Thoracic aorta (tissue), 2 donors: Measurements from ENCODE around the gene PLPP7. TPM values are rescaled to one million over a fixed set of nuclear protein-coding genes. Genes with fewer than 3 reads are reported as not detected.

ENCODE experiments used
- ATAC-seq: fragments of 150-250 bp; one replicate; pipeline ENCODE4 v1.8.0; 2017; ENCODE audit warnings: low read depth; ENCODE audit not compliant: insufficient number of reproducible peaks, low FRiP score
- DNase-seq: peaks from one replicate; pipeline ENCODE4 v3.0.0-alpha.2; 2020; ENCODE audit warnings: low spot score
- H3K27ac ChIP-seq, 2 donors: fragments of 200-600 bp; sonication (generic); 1 replicate in 1 of 2; 2 replicates in 1 of 2; pipeline ENCODE4 v1.5.1; 2016; ENCODE audit warnings: mild to moderate bottlenecking in 2 of 2, moderate library complexity in 2 of 2
- H3K27me3 ChIP-seq: fragments of 200-600 bp; sonication (generic); replicated peaks from 2 replicates; pipeline ENCODE4 v1.6.0; 2016; ENCODE audit warnings: mild to moderate bottlenecking; ENCODE audit not compliant: insufficient read depth
- H3K36me3 ChIP-seq: fragments of 200-600 bp; sonication (generic); one replicate; pipeline ENCODE4 v1.5.1; 2016
- H3K4me1 ChIP-seq, 2 donors: fragments of 200-600 bp; sonication (generic); 1 replicate in 1 of 2; 2 replicates in 1 of 2; pipeline versions ENCODE4 v1.5.1 to v1.6.0; 2016; ENCODE audit warnings: low read depth in 2 of 2, mild to moderate bottlenecking in 1 of 2; ENCODE audit not compliant: control insufficient read depth in 1 of 2
- H3K4me3 ChIP-seq: fragments of 200-600 bp; sonication (generic); 2 replicates; pipeline ENCODE4 v1.5.1; 2016; ENCODE audit warnings: mild to moderate bottlenecking
- H3K9me3 ChIP-seq: fragments of 200-600 bp; sonication (generic); 2 replicates; pipeline ENCODE4 v1.5.1; 2016
- CTCF ChIP-seq: fragments of 200-600 bp; sonication (generic); IDR thresholded peaks from one replicate; pipeline ENCODE4 v1.5.1; 2019; ENCODE audit warnings: antibody characterized with exemption
- total RNA-seq, 2 donors: library from RNA; depleted of rRNA; stranded (reverse); fragments of >200 nt; gene quantifications; one replicate each; pipeline versions ENCODE4 v1.1.0 to v1.2.3, GENCODE V29; 2016

PLPP7 gene
- total RNA-seq, 2 donors from 2014 or later: 14.2 to 29.0 TPM

GRCh38 chr9:131282688-131283422 lies 6.7 kb upstream of the PLPP7 start:
- H3K36me3 ChIP-seq: no peaks in the 10 kb centered on the region
- TF ChIP-seq CTCF: no peak
- H3K4me1 ChIP-seq: peaks cover 6 to 11% of the 10 kb centered on the region in 2 donors
- no peak overlapping the region for H3K27ac ChIP-seq
- no peaks in the 10 kb centered on the region for H3K27me3 ChIP-seq
- no peaks in the 10 kb centered on the region for H3K9me3 ChIP-seq
- ATAC-seq (no peak), DNase-seq (no peak)
- peak overlapping the region; percentile 55 for H3K4me3 ChIP-seq

GRCh38 chr9:131284856-131285255 lies 4.7 kb upstream of the PLPP7 start:
- ATAC-seq: no peak
- peaks cover 6 to 17% of the 10 kb centered on the region in 2 donors for H3K4me1 ChIP-seq
- no peak for DNase-seq
- H3K9me3 ChIP-seq: no peaks in the 10 kb centered on the region
- no peak overlapping the region for H3K4me3 ChIP-seq
- no peak for TF ChIP-seq CTCF
- no peaks in the 10 kb centered on the region for H3K27me3 ChIP-seq
- no peak overlapping the region for H3K27ac ChIP-seq
- H3K36me3 ChIP-seq: no peaks in the 10 kb centered on the region

GRCh38 chr9:131287359-131287758 lies 2.2 kb upstream of the PLPP7 start:
- Histone ChIP-seq H3K27me3 (no peaks in the 10 kb centered on the region), H3K9me3 (no peaks in the 10 kb centered on the region), H3K4me3 (no peak overlapping the region), H3K4me1 (peaks cover 15 to 31% of the 10 kb centered on the region in 2 donors), H3K36me3 (no peaks in the 10 kb centered on the region), H3K27ac (no peak overlapping the region)
- DNase-seq (no peak), ATAC-seq (no peak)
- no peak for TF ChIP-seq CTCF

GRCh38 chr9:131288217-131288616 lies 1.3 kb upstream of the PLPP7 start:
- no peak for TF ChIP-seq CTCF
- Histone ChIP-seq H3K9me3 (no peaks in the 10 kb centered on the region), H3K36me3 (no peaks in the 10 kb centered on the region), H3K4me3 (no peak overlapping the region), H3K27ac (no peak overlapping the region), H3K27me3 (no peaks in the 10 kb centered on the region), H3K4me1 (peaks cover 9 to 22% of the 10 kb centered on the region in 2 donors)
- DNase-seq: no peak
- ATAC-seq: no peak

GRCh38 chr9:131290036-131290766 lies 678 bp downstream of the PLPP7 start:
- no peak for TF ChIP-seq CTCF
- Histone ChIP-seq H3K27me3 (no peaks in the 10 kb centered on the region), H3K27ac (peak overlapping the region; percentile 39 to 55), H3K4me1 (peaks cover 9 to 20% of the 10 kb centered on the region in 2 donors), H3K4me3 (peak overlapping the region; percentile 69), H3K36me3 (no peaks in the 10 kb centered on the region), H3K9me3 (no peaks in the 10 kb centered on the region)
- DNase-seq (no peak), ATAC-seq (no peak)
